NCI-H2196 treated with DMSO at 0.1 percent for 48 hours (cell line): ENCODE results near the gene C11orf21.
"Not testable (repeated sequence)": the region's sequence is repeated elsewhere in the genome, so short reads cannot be mapped to it uniquely, and the experiment has no call there.

ENCODE experiments used
- DNase-seq: peaks from one replicate; lab custom pipeline; 2025; ENCODE audit not compliant: unreplicated experiment; lab: John Stamatoyannopoulos, UW

Gene C11orf21

GRCh38 chr11:2301631-2302305 is at the start of gene C11orf21, which contains the start of gene TSPAN32:
Gene C11orf21, minus strand, starts transcription at chr11:2301918. Its CDS starts 110 bp downstream, at chr11:2301808.
Gene TSPAN32, plus strand, starts transcription at chr11:2302013. Its CDS starts 137 bp downstream, at chr11:2302150.
- DNase-seq = no peak

GRCh38 chr11:2348986-2349385 is 47.3 kb upstream of the C11orf21 start:
- no peak for DNase-seq

- no peak for DNase-seq
Measured at GRCh38 chr11:2347308-2347830, 45.7 kb upstream of the C11orf21 start.

GRCh38 chr11:2346586-2347307 is 45.0 kb upstream of the C11orf21 start:
- DNase-seq = no peak

GRCh38 chr11:2346014-2346413 is 44.3 kb upstream of the C11orf21 start:
- DNase-seq = no peak

- no peak for DNase-seq
Measured at GRCh38 chr11:2345050-2345449, 43.3 kb upstream of the C11orf21 start.

GRCh38 chr11:2343502-2343901 is 41.8 kb upstream of the C11orf21 start:
- DNase-seq = no peak

GRCh38 chr11:2342981-2343380 is 41.3 kb upstream of the C11orf21 start:
- DNase-seq = no peak

GRCh38 chr11:2342557-2342956 is 40.8 kb upstream of the C11orf21 start:
- no peak for DNase-seq

GRCh38 chr11:2338760-2339159 is 37.0 kb upstream of the C11orf21 start:
- DNase-seq = not testable (repeated sequence)

GRCh38 chr11:2335286-2335685 is 33.6 kb upstream of the C11orf21 start:
- DNase-seq = not testable (repeated sequence)

- not testable (repeated sequence) for DNase-seq
Measured at GRCh38 chr11:2333486-2334205, 31.9 kb upstream of the C11orf21 start.

GRCh38 chr11:2332569-2332968 is 30.9 kb upstream of the C11orf21 start:
- not testable (repeated sequence) for DNase-seq

- no peak for DNase-seq
Measured at GRCh38 chr11:2331404-2331803, 29.7 kb upstream of the C11orf21 start.

GRCh38 chr11:2330696-2331095 is 29.0 kb upstream of the C11orf21 start:
- no peak for DNase-seq

GRCh38 chr11:2329551-2329950 is 27.8 kb upstream of the C11orf21 start:
- no peak for DNase-seq

- DNase-seq = no peak
Measured at GRCh38 chr11:2328656-2329354, 27.1 kb upstream of the C11orf21 start.

GRCh38 chr11:2328021-2328420 is 26.3 kb upstream of the C11orf21 start:
- DNase-seq = no peak

- no peak for DNase-seq
Measured at GRCh38 chr11:2327032-2327431, 25.3 kb upstream of the C11orf21 start.

GRCh38 chr11:2325719-2326118 is 24.0 kb upstream of the C11orf21 start:
- no peak for DNase-seq

- DNase-seq = no peak
Measured at GRCh38 chr11:2325123-2325522, 23.4 kb upstream of the C11orf21 start.
